Ureter (tissue), 1 donor: ENCODE results near the gene SYT17. TPM values are rescaled to one million over a fixed set of nuclear protein-coding genes. Genes with fewer than 3 reads are reported as not detected.

Experiments
- DNase-seq: peaks from one replicate; pipeline ENCODE4 v3.0.0-alpha.2; 2020; ENCODE audit warnings: low spot score
- total RNA-seq: library from RNA; stranded (reverse); gene quantifications from one replicate; pipeline ENCODE4 v1.2.4, GENCODE V29; 2023
- donor health status: DM: yes; HTN: yes; CAD: no.

Gene SYT17
- total RNA-seq, 1 donor from 2014 or later, result 24.4 TPM

- no peak for DNase-seq
Observed at GRCh38 chr16:19299565-19299964, 131.5 kb downstream of the SYT17 start.

- DNase-seq, result no peak
Observed at GRCh38 chr16:19301931-19302330, 133.9 kb downstream of the SYT17 start.

- no peak for DNase-seq
Observed at GRCh38 chr16:19304750-19305149, 136.7 kb downstream of the SYT17 start.

GRCh38 chr16:19305443-19305842, 137.4 kb downstream of the SYT17 start:
- DNase-seq, result no peak

GRCh38 chr16:19307587-19308241, 139.7 kb downstream of the SYT17 start:
- no peak for DNase-seq

- no peak for DNase-seq
Observed at GRCh38 chr16:19308392-19308791, 140.4 kb downstream of the SYT17 start.

GRCh38 chr16:19309178-19309577, 141.1 kb downstream of the SYT17 start:
- DNase-seq, result no peak

GRCh38 chr16:19314718-19315425, 146.8 kb downstream of the SYT17 start:
- no peak for DNase-seq

GRCh38 chr16:19315889-19316433, 147.9 kb downstream of the SYT17 start:
- DNase-seq, result no peak

- DNase-seq, result no peak
Observed at GRCh38 chr16:19316846-19317245, 148.8 kb downstream of the SYT17 start.

Other genes with a start within 250 kb of the SYT17 start
- 168 TPM for gene SMG1, start 241.8 kb upstream of the SYT17 start, total RNA-seq
- gene TMC7, start 184.3 kb upstream of the SYT17 start, total RNA-seq, result 18.6 TPM
- 29.7 TPM for gene COQ7, start 100.6 kb upstream of the SYT17 start, total RNA-seq
- 61.3 TPM for gene ITPRIPL2, start 54.3 kb upstream of the SYT17 start, total RNA-seq
- gene CLEC19A, start 117.5 kb downstream of the SYT17 start, total RNA-seq, result not detected
- 21.1 TPM for gene TMC5, start 249.6 kb downstream of the SYT17 start, total RNA-seq